Mononuclear cell (primary cell): Measurements from ENCODE around the gene ENO2. TPM values are rescaled to one million over a fixed set of nuclear protein-coding genes. Genes with fewer than 3 reads are reported as not detected.

Experiments
- H3K27me3 ChIP-seq: 2 replicates; pipeline ENCODE4 v1.6.0; 2011; ENCODE audit warnings: low read length, control low read depth; ENCODE audit not compliant: insufficient read depth
- H3K4me1 ChIP-seq: 2 replicates; pipeline ENCODE4 v1.5.1; 2011; ENCODE audit warnings: mild to moderate bottlenecking, low read length, control low read depth; ENCODE audit not compliant: insufficient read depth
- H3K4me3 ChIP-seq: 2 replicates; pipeline ENCODE4 v1.5.1; 2011; ENCODE audit warnings: mild to moderate bottlenecking, low read length, moderate library complexity
- H3K9me3 ChIP-seq: 2 replicates; pipeline ENCODE4 v1.5.1; 2011; ENCODE audit warnings: low read depth, mild to moderate bottlenecking, control low read depth, low read length
- total RNA-seq: library from RNA; depleted of rRNA; stranded (reverse); fragments of >200 nt; gene quantifications from one replicate; pipeline ENCODE4 v1.2.3, GENCODE V29; 2012

Gene ENO2
- total RNA-seq, 1 donor = 11.4 TPM

DNA sequence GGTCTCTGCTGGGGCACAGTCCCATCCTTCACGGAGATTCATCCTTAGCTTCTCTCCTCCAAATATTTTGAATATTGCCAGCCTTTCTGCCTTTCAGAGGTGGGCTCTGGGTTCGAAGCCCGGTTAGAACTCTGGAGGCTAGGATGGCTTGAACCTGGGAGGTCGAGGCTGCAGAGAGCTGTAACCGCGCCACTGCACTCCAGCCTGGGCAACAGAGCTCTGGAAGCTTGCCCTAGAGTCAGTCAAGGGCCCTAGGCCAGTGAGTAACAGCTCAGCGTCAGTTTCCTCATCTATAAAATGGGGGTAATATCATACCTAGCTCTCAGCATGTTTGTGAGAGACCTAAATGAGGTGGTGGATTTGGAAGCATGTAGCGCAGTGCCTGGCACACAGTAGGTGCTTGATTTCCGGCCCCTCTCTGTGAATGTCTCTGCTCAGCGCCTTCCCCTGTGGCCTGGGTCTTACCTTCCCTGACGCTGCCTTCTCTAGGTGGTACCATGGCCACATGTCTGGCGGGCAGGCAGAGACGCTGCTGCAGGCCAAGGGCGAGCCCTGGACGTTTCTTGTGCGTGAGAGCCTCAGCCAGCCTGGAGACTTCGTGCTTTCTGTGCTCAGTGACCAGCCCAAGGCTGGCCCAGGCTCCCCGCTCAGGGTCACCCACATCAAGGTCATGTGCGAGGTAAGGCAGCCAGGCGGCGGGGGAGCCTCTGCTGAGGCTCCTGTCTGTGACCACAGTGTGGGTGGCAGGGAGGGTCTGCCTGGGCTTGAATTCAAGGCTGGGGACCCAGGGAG is 40.1 kb downstream of the ENO2 start:
- Histone ChIP-seq H3K9me3 (no peaks in the 10 kb centered on the region), H3K4me3 (peak overlapping the region; percentile 90), H3K4me1 (peaks cover 73% of the 10 kb centered on the region), H3K27me3 (no peaks in the 10 kb centered on the region)

DNA sequence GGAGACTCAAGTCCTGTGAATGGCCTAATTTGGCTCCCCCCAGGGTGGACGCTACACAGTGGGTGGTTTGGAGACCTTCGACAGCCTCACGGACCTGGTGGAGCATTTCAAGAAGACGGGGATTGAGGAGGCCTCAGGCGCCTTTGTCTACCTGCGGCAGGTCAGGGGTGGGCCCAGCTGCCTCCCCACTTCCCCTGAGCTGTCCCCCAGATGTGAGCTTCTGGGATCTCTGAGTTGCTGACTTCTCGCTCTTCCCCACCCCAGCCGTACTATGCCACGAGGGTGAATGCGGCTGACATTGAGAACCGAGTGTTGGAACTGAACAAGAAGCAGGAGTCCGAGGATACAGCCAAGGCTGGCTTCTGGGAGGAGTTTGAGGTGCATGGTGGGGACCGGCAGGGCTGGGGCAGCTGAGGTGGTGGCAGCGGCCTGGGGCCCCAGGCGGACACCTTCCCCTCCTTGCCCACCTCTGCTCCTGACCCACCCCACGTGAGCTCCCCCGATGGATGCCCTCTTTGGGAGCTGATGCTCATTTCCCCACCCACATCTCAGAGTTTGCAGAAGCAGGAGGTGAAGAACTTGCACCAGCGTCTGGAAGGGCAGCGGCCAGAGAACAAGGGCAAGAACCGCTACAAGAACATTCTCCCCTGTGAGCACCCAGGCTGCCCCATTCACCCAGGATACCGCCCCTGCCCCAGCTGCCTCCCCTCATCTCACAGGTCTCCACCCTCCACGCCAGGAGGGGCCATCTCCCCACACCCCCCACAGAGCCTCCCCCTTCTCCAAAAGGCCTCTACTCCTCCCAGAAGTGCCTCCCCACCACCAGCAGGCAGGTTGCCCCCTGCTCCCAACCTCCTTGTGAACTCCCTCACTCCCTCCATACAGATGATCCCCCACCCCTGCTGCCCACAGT is 41.0 kb downstream of the ENO2 start:
- no peak overlapping the region for H3K4me3 ChIP-seq
- H3K27me3 ChIP-seq = no peaks in the 10 kb centered on the region
- H3K4me1 ChIP-seq = peaks cover 73% of the 10 kb centered on the region

DNA sequence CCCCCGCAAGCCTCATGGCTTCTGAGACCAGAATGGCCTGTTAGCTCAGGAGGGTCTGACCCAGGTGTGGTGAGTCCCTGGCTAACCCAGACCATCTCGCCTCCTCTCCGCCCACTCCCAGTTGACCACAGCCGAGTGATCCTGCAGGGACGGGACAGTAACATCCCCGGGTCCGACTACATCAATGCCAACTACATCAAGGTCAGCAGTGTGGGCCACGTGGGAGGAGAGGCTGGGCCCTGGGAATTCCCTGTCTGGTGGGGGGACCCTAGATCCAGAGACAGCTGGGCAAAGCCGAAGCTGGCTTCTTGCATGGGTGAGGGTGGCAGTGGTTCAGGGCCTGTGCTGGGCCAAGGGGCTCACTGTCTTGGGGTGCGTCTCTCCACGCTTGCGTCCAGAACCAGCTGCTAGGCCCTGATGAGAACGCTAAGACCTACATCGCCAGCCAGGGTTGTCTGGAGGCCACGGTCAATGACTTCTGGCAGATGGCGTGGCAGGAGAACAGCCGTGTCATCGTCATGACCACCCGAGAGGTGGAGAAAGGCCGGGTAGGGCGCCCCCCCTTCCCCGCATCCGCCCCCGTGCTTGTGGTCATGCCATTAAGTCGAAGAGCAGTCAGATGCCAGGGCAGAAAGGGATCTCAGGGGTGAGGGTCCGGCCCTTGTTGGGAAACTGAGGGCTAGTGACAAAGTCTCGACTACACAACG is 41.8 kb downstream of the ENO2 start:
- H3K4me1 ChIP-seq = peaks cover 74% of the 10 kb centered on the region
- no peaks in the 10 kb centered on the region for H3K9me3 ChIP-seq
- H3K4me3 ChIP-seq = no peak overlapping the region
- H3K27me3 ChIP-seq = no peaks in the 10 kb centered on the region

More for the DNA sequence above, 41.0 kb downstream of the ENO2 start:
- H3K9me3 ChIP-seq = no peaks in the 10 kb centered on the region

DNA sequence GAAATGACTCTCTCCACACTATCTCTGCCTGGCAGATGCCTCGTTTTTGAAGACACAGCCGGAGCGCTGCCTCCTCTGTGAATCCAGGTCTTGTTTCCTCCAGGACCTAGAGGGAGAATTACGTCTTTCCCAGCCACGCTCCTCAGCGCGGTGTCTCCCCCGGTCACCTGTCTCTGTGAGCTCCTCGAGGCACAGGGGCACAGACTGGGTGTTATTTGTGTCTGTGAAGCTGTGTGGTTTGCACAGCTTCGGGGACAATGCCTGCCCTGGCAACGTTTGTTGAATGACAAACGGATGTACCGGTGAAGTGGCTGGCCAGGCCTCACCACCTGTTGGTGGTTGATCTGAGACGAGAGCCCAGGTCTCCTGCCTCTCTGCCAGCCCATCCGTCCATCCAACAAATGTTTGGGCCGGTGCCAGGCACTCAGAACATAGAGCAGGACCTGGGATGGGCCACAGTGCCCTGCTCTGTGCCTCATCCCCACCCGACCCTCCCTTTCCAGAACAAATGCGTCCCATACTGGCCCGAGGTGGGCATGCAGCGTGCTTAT is 42.8 kb downstream of the ENO2 start:
- H3K9me3 ChIP-seq = no peaks in the 10 kb centered on the region
- H3K4me3 ChIP-seq = no peak overlapping the region
- H3K27me3 ChIP-seq = no peaks in the 10 kb centered on the region
- H3K4me1 ChIP-seq = peaks cover 84% of the 10 kb centered on the region

DNA sequence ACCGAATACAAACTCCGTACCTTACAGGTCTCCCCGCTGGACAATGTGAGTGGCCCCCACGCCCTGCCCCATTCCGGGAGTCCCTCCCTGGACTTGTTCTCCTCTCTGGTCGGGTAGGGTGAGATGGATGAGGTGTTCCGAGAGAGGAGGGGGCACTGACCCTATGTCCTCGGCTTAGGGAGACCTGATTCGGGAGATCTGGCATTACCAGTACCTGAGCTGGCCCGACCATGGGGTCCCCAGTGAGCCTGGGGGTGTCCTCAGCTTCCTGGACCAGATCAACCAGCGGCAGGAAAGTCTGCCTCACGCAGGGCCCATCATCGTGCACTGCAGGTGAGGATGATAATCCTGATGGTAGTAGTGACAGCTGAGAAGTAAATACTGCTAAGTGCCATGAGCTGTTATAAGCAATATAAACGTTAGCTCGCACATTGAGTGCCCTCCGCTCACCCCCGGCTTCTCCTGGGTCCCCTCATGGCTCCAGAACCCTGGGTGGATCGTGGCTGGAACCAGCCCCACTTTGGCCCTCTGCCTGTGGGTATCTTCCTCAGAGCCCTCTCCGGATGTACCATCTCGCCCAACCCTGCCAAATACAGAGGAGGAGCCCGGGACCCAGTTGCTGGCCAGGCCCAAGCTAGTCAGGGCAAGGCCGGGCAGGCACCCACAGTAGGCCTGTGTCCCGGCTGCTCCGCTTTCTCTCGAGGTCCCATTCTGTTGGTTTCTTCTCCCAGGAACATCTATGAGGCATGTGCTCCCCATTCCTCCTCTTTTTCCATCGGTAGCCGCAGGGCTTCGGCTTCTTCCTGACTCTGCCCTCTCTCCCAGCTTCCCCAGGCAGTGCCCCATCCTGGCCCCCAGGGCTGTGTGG is 43.6 kb downstream of the ENO2 start:
- H3K4me3 ChIP-seq = peak overlapping the region; percentile 14
- H3K9me3 ChIP-seq = no peaks in the 10 kb centered on the region
- H3K27me3 ChIP-seq = no peaks in the 10 kb centered on the region
- peaks cover 92% of the 10 kb centered on the region for H3K4me1 ChIP-seq

DNA sequence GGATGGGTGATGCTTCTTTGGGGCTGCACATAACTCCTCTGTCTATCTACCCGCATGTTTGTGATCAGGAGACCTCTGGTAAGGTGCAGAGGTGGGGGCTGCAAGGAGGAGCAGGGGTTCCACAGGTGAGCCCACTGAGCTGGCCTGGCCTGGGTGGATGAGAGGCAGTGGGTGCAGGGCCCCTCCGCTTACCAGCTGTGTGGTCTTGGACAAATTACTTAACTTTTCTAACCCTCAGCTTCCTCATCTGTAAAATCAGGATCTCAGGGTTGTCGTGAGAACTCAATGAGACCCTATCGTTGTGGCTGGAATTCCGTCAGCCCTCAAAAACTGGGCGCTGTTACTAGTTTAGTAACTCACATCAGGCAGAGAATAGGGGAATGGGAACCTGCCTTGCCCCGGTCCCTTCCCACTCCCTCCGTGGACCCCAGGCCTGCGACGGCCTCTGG is 44.3 kb downstream of the ENO2 start:
- H3K4me1 ChIP-seq = peaks cover 93% of the 10 kb centered on the region
- peak overlapping the region; percentile 14 for H3K4me3 ChIP-seq
- no peaks in the 10 kb centered on the region for H3K9me3 ChIP-seq
- H3K27me3 ChIP-seq = no peaks in the 10 kb centered on the region

DNA sequence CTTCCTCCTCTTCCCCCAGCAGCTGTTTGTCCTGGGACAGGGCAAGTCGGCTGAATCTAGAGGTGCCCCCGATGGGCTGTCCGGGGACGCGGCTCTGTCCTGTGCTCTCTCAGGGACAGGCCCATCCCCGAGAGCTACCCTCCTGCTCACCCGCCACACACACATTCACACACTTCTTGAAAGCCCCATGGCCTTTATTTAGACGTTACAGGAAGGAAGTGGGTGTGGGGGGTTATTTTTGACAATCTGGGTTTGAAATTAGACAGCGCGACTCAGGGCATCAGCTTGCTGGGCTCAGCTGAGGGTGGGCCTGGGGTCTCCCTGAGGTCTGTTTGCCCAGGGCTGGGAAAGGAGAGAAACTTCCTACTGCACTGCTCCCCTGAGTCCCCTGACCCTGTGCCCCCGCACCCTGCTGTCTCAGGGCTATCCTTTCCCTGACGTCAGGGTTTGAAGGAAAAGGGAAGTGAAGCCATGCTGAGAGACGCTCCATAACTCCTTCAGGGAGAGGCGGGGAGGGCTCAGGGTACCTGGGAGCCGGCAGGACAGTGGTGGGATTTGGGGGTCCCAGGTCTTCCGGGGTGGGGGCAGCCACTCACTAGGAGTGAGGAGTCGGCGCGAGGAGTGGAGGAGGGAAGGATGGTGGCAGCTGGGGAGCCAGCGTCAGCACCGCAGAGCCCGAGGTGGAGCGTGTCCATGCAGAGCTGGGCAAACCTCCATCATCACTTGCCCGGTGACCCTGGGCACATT is 44.9 kb downstream of the ENO2 start:
- Histone ChIP-seq H3K27me3 (no peaks in the 10 kb centered on the region), H3K4me1 (peaks cover 95% of the 10 kb centered on the region), H3K9me3 (no peaks in the 10 kb centered on the region), H3K4me3 (peak overlapping the region; percentile 14)

DNA sequence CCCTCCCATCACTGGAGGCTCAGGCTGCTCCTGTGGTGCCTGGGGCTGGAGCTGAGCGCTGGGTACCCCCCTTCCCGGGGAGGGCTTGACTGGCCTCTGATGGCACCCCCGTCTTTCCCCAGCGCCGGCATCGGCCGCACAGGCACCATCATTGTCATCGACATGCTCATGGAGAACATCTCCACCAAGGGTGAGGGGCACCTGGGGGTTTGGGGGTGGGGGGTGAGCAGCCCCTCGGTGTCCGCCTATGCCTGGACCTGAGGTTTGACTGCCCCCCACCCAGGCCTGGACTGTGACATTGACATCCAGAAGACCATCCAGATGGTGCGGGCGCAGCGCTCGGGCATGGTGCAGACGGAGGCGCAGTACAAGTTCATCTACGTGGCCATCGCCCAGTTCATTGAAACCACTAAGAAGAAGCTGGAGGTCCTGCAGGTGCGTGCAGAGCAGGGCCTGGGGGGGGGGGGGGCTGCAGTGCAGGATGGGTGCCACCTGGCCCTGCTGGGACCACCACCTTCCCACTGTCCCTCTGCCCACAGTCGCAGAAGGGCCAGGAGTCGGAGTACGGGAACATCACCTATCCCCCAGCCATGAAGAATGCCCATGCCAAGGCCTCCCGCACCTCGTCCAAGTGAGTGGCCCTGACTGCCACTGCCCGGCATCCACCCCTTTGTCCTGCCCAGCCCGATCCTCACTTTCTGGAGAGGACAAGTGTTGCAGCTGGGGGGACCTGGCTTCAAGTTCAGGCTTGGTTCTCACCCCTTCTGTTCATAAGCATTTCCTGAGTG is 45.6 kb downstream of the ENO2 start:
- Histone ChIP-seq H3K4me3 (peak overlapping the region; percentile 7), H3K9me3 (no peaks in the 10 kb centered on the region), H3K27me3 (no peaks in the 10 kb centered on the region), H3K4me1 (peaks cover 95% of the 10 kb centered on the region)

DNA sequence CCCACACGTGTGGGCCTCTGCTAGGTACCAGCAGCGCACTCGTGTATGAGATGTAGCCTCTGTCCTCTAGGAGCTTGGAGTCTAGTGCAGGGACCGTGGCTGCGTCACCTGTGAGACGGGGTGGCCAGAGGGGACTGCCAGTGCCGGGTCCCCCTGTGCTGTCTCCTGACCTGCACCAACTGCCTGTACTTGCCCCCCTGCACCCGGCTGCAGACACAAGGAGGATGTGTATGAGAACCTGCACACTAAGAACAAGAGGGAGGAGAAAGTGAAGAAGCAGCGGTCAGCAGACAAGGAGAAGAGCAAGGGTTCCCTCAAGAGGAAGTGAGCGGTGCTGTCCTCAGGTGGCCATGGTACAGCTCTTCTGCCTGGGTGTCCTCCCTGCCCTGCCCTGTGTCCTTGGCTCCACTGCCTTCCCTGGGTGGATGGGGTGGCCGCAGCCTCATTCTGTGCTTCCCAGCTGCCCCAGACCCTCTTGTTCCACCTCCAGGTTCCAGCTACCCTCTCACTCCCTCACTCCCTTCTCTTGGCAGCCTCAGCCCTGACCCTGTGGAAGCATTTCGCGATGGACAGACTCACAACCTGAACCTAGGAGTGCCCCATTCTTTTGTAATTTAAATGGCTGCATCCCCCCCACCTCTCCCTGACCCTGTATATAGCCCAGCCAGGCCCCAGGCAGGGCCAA is 46.4 kb downstream of the ENO2 start:
- Histone ChIP-seq H3K4me3 (no peak overlapping the region), H3K9me3 (no peaks in the 10 kb centered on the region), H3K4me1 (peaks cover 94% of the 10 kb centered on the region), H3K27me3 (no peaks in the 10 kb centered on the region)

DNA sequence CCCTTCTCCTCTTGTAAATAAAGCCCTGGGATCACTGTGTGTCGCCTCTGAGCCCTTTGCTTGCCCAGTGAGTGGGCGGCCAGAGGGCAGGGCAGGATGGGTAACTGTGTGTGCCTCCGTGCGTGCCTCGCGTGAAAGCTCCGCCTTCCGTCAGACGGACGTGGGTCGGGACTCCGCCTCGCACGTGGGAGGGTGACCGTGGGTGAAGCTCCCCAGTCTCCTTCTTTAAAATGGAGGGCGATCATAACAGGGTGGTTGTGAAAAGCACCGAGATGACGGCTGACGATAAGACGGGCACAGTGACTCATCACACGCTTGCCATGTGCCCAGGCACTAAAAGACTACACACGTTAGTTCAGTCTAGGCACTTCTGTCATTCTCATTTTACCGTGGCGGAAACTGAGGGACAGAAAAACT is 46.9 kb downstream of the ENO2 start:
- Histone ChIP-seq H3K4me3 (no peak overlapping the region), H3K27me3 (no peaks in the 10 kb centered on the region), H3K4me1 (peaks cover 89% of the 10 kb centered on the region), H3K9me3 (no peaks in the 10 kb centered on the region)

DNA sequence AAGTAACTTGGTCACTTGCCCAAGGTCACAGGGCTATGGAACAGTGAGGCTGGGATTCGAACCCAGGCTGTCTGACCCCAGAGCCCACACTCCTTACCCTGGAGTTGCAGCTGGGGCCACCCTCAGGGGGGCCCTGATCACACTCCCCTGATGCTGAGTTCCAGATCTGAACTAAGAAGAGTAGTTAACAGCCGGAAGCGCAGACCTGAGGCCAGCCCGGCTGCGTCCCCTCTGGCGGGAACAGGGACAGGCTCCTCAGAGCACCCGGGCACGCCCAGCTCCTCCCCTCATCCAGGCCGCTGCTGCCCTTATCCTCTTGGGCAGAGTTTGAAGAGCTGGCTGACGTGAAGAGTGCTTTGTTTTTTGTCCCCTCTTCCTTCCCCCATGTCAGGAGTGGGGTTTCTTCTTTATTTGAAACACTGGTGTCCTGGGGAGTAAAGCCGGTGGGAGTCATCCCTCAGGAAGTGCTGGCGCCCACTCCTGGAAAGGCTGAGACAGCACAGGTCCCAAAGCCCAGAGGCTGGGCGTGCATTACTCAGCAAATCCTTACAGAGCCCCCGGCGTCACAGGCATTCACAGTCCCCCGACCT is 47.4 kb downstream of the ENO2 start:
- Histone ChIP-seq H3K9me3 (no peaks in the 10 kb centered on the region), H3K27me3 (no peaks in the 10 kb centered on the region), H3K4me3 (no peak overlapping the region), H3K4me1 (peaks cover 84% of the 10 kb centered on the region)
